HepG2 (cell line): ENCODE data around the gene NXN. TPM values are rescaled to one million over a fixed set of nuclear protein-coding genes. Genes with fewer than 3 reads are reported as not detected.

ENCODE experiments used
- ATAC-seq: fragments of 200-7000 bp; cut with Tn5 transposase; 3 replicates; pipeline ENCODE4 v1.9.1; 2020; ENCODE audit warnings: mild to moderate bottlenecking, moderate library complexity
- BruUV-seq: library from RNA; stranded (reverse); fragments of 400-500 nt; replicated peaks from 2 replicates; lab custom pipeline; 2021; lab: Mats Ljungman, UMichigan
- CTCF ChIA-PET: fragments of 300-600 bp; formaldehyde crosslinking; extraction: SDS; loops from one replicate; lab custom pipeline; 2021; ENCODE audit warnings: low total read pairs, inconsistent platforms, low intra/inter-chr PET ratio; lab: Yijun Ruan, JAX
- POLR2A ChIA-PET: fragments of 350-600 bp; sonication (Branson Sonifier 250); formaldehyde crosslinking; loops from one replicate; lab custom pipeline; 2020; ENCODE audit warnings: antibody characterized with exemption, inconsistent platforms; lab: Yijun Ruan, JAX
- DNase-seq: peaks from one replicate; pipeline ENCODE4 v3.0.0-alpha.2; 2015; ENCODE audit warnings: low spot score
- FAIRE-seq: peaks from 3 replicates; lab custom pipeline; 2011; peaks lifted over from hg19 to GRCh38; lab: Jason Lieb, UNC
- H2AFZ ChIP-seq: one replicate; pipeline ENCODE4 v1.6.1; 2011; ENCODE audit warnings: low read length, inconsistent platforms
- H3K27ac ChIP-seq: fragments of 300-600 bp; 3 replicates; pipeline ENCODE4 v1.8.0; 2011; ENCODE audit warnings: mixed run types, mild to moderate bottlenecking, mixed read lengths, low read length, inconsistent platforms; ENCODE audit not compliant: insufficient read depth; ENCODE audit errors: extremely low read length
- H3K27me3 ChIP-seq, 2 experiments: fragments of 200-600 bp in 1 of 2; 2 replicates in 1 of 2; 3 replicates in 1 of 2; pipeline versions ENCODE4 v1.6.0 to v1.8.0; 2011; ENCODE audit warnings: low read length in 2 of 2, mild to moderate bottlenecking in 2 of 2, moderate library complexity in 2 of 2, inconsistent platforms in 1 of 2; ENCODE audit not compliant: insufficient read depth in 2 of 2, control insufficient read depth in 1 of 2
- H3K36me3 ChIP-seq, 2 experiments: fragments of 200-600 bp in 1 of 2; replicated peaks in 1 of 2; 2 replicates in 1 of 2; 3 replicates in 1 of 2; pipeline versions ENCODE4 v1.5.1 to v1.8.0; 2011; ENCODE audit warnings: low read length in 2 of 2, inconsistent platforms in 1 of 2; ENCODE audit not compliant: insufficient read depth in 2 of 2, control insufficient read depth in 1 of 2
- H3K4me1 ChIP-seq: 2 replicates; pipeline ENCODE4 v1.5.1; 2012; ENCODE audit warnings: low read length, inconsistent platforms; ENCODE audit not compliant: insufficient read depth
- H3K4me2 ChIP-seq: 2 replicates; pipeline ENCODE4 v1.6.0; 2011; ENCODE audit warnings: low read depth, low read length, inconsistent platforms
- H3K4me3 ChIP-seq, 3 experiments: fragments of 200-600 bp in 1 of 3; sonication (generic), shearing (Covaris generic) in 1 of 3; replicated peaks in 1 of 3; 2 replicates each; pipeline ENCODE4 v1.5.1; 2011 to 2016; ENCODE audit warnings: low read length in 3 of 3, inconsistent platforms in 2 of 3, low read depth in 2 of 3, mild to moderate bottlenecking in 2 of 3, control low read depth in 1 of 3, mixed read lengths in 1 of 3; ENCODE audit not compliant: insufficient read depth in 1 of 3
- H3K79me2 ChIP-seq: one replicate; pipeline ENCODE4 v1.6.1; 2011; ENCODE audit warnings: low read length, inconsistent platforms; ENCODE audit not compliant: insufficient read depth
- H3K9ac ChIP-seq: 2 replicates; pipeline ENCODE4 v1.6.0; 2011; ENCODE audit warnings: mild to moderate bottlenecking, low read depth, low read length, inconsistent platforms; ENCODE audit not compliant: insufficient read depth
- H3K9me3 ChIP-seq: 2 replicates; pipeline ENCODE4 v1.5.1; 2012; ENCODE audit warnings: mild to moderate bottlenecking, low read length
- H4K20me1 ChIP-seq: 2 replicates; pipeline ENCODE4 v1.6.0; 2011; ENCODE audit warnings: inconsistent platforms, mild to moderate bottlenecking, low read length, moderate library complexity; ENCODE audit not compliant: insufficient read depth
- ETV5 ChIP-seq: IDR thresholded peaks from 2 replicates; pipeline ENCODE4 v1.6.1; 2018; ENCODE audit warnings: missing biosample characterization, missing genetic modification reagents, inconsistent platforms, borderline replicate concordance
- FOXJ3 ChIP-seq: sonication (generic); formaldehyde crosslinking; IDR thresholded peaks from 2 replicates; pipeline ENCODE4 v1.4.0; 2020; ENCODE audit warnings: missing genetic modification reagents, mild to moderate bottlenecking, borderline replicate concordance
- GZF1 ChIP-seq: sonication (generic); formaldehyde crosslinking; IDR thresholded peaks from 2 replicates; pipeline ENCODE4 v1.5.1; 2020; ENCODE audit warnings: mild to moderate bottlenecking, missing genetic modification reagents
- ISL2 ChIP-seq: sonication (generic); formaldehyde crosslinking; IDR thresholded peaks from 2 replicates; pipeline ENCODE4 v1.5.0; 2020; ENCODE audit warnings: missing genetic modification reagents
- NFAT5 ChIP-seq: sonication (generic); formaldehyde crosslinking; IDR thresholded peaks from 2 replicates; pipeline ENCODE4 v1.4.0; 2020; ENCODE audit warnings: missing genetic modification reagents
- STAT5B ChIP-seq: sonication (generic); formaldehyde crosslinking; IDR thresholded peaks from 2 replicates; pipeline ENCODE4 v1.4.0; 2020; ENCODE audit warnings: missing genetic modification reagents
- TFDP1 ChIP-seq: IDR thresholded peaks from 2 replicates; pipeline ENCODE4 v1.6.1; 2016; ENCODE audit warnings: missing compliant biosample characterization, missing genetic modification reagents, borderline replicate concordance
- UBTF ChIP-seq: sonication (generic); formaldehyde crosslinking; IDR thresholded peaks from 2 replicates; pipeline ENCODE4 v1.4.0; 2020; ENCODE audit warnings: mild to moderate bottlenecking, missing genetic modification reagents
- ZBTB37 ChIP-seq: sonication (generic); formaldehyde crosslinking; IDR thresholded peaks from 2 replicates; pipeline ENCODE4 v1.4.0; 2020; ENCODE audit warnings: mild to moderate bottlenecking, missing genetic modification reagents
- ZNF503 ChIP-seq: sonication (generic); formaldehyde crosslinking; IDR thresholded peaks from 2 replicates; pipeline ENCODE4 v1.4.0; 2020; ENCODE audit warnings: missing genetic modification reagents
- ZSCAN20 ChIP-seq: sonication (generic); formaldehyde crosslinking; IDR thresholded peaks from 2 replicates; pipeline ENCODE4 v1.4.0; 2020; ENCODE audit warnings: missing genetic modification reagents, mild to moderate bottlenecking, borderline replicate concordance
- WGBS: methylation state at CpG from one replicate; pipeline ENCODE4 v1.1.6; 2017; ENCODE audit warnings: low lambda C conversion rate; 5-methylcytosine and 5-hydroxymethylcytosine counted together
- in situ Hi-C: cut with HindIII; loops from 2 replicates; pipeline ENCODE4 v1.10.0; 2017; ENCODE audit warnings: low pct_unique_long_range_greater_than_20kb; ENCODE audit not compliant: extremely low pct_ligation_motif_present
- intact Hi-C: fragments of 100-400 bp; cut with micrococcal nuclease; formaldehyde crosslinking; loops from one replicate; pipeline ENCODE4 v1.10.0; 2022; ENCODE audit not compliant: unreplicated experiment
- polyA plus RNA-seq, 8 experiments: library from polyadenylated mRNA; depleted of rRNA in 3 of 8; stranded (reverse) in 7 of 8; unstranded in 1 of 8; fragments of >200 nt; fragmentation: Illumina TruSeq in 4 of 8; extraction: Trizol in 4 of 8; gene quantifications; 2 replicates each; pipeline versions ENCODE4 v1.2.1 to v1.2.3, GENCODE V29; 2011 to 2016; ENCODE audit warnings: low read depth in 4 of 8, missing spikeins in 1 of 8, mixed read lengths in 1 of 8; ENCODE audit not compliant: insufficient read depth in 1 of 8
- total RNA-seq, 5 experiments: library from RNA; depleted of rRNA; stranded (reverse); fragments of >200 nt; fragmentation: Illumina TruSeq; extraction: Trizol; gene quantifications; 2 replicates each; pipeline ENCODE4 v1.2.3, GENCODE V29; 2016; ENCODE audit warnings: low read depth in 1 of 5

The NXN gene
- total and polyA plus RNA-seq, 2 of the 13 experiments (the other 11 are each of a cell fraction or from before 2014, with no cell fraction given), result 22.2 to 24.3 TPM

- intact Hi-C loops (no loop called here), in situ Hi-C loops (no loop called here)
- H3K9me3 ChIP-seq, result no peaks in the 10 kb centered on the region
- H3K79me2 ChIP-seq, result no peaks in the 10 kb centered on the region
- H3K27ac ChIP-seq, result no peak overlapping the region
- no peak overlapping the region for H3K4me3 ChIP-seq
- no peaks in the 10 kb centered on the region for H4K20me1 ChIP-seq
- BruUV-seq, result no TSS peak
- ChIA-PET POLR2A (no interaction called here), CTCF (no interaction called here)
- FAIRE-seq, result no peak
- no peak for ATAC-seq
- no peak overlapping the region for H3K4me2 ChIP-seq
- no peak overlapping the region for H3K9ac ChIP-seq
- H3K36me3 ChIP-seq, result peaks cover 0 to 2% of the 10 kb centered on the region in 2 experiments
- H3K4me1 ChIP-seq, result peaks cover 12% of the 10 kb centered on the region; the same call in 1 of the 2 replicates
- 98% methylated on average over 10 of the region's 16 CpGs for WGBS
- no peak overlapping the region for H2AFZ ChIP-seq
- no peaks in the 10 kb centered on the region for H3K27me3 ChIP-seq
- no peak for DNase-seq
- TF ChIP-seq STAT5B (CRISPR knock-in tag) (no peak), GZF1 (CRISPR knock-in tag) (no peak), ZSCAN20 (no peak), ZNF503 (CRISPR knock-in tag) (no peak), UBTF (no peak), FOXJ3 (CRISPR knock-in tag) (no peak), ISL2 (CRISPR knock-in tag) (no peak), ZBTB37 (no peak), NFAT5 (CRISPR knock-in tag) (no peak), ETV5 (no peak), TFDP1 (CRISPR knock-in tag) (no peak)
Observed at GRCh38 chr17:1007310-1008007, 27.9 kb upstream of the NXN start.
